ENCODE results near the gene KRT86. TPM values are rescaled to one million over a fixed set of nuclear protein-coding genes. Genes with fewer than 3 reads are reported as not detected.

The KRT86 gene
- polyA plus RNA-seq, 1 of the 3 experiments (the other 2 are of a cell fraction), result 0.56 TPM

- no peak overlapping the region for H2AFZ ChIP-seq (ENCODE audit: low read depth)
- H4K20me1 ChIP-seq (ENCODE audit: insufficient read depth), result no peaks in the 10 kb centered on the region
- H3K36me3 ChIP-seq (replicated peaks in 1 of 2; ENCODE audit: control insufficient read depth in 1 of 2, insufficient read depth in 2 of 2, low read length in 1 of 2), result no peaks in the 10 kb centered on the region
- no peak overlapping the region for H3K9ac ChIP-seq
- ChIA-PET CTCF (interaction anchor here (1.3 to 3.1 kb wide), 4 partner anchors 28 to 93 kb away, joined by 4 to 16 read pairs (median 10); no protein-coding TSS in a partner anchor), POLR2A (no interaction called here)
- peaks cover under 1 to 15% of the 10 kb centered on the region in 2 experiments; a peak in 3 of 4 replicates for H3K4me1 ChIP-seq (ENCODE audit: control insufficient read depth in 1 of 2, insufficient read depth in 2 of 2, low read depth in 1 of 2, low read length in 1 of 2)
- WGBS (ENCODE audit: low lambda C conversion rate), result 95% methylated on average over 25 of the region's 52 CpGs
- no peaks in the 10 kb centered on the region for H3K79me2 ChIP-seq (ENCODE audit: insufficient read depth)
- no peaks in the 10 kb centered on the region for H3K9me2 ChIP-seq
- no peak overlapping the region for H3K4me2 ChIP-seq
- no peaks in the 10 kb centered on the region for H3K9me3 ChIP-seq
- no peaks in the 10 kb centered on the region for H3K27me3 ChIP-seq (ENCODE audit: insufficient read depth)
- H3F3A ChIP-seq (replicated peaks; ENCODE audit: insufficient read depth), result peaks cover 3% of the 10 kb centered on the region
- no peak overlapping the region for H3K27ac ChIP-seq (ENCODE audit: low read depth in 2 of 2, low read length in 1 of 2)
- DNase-seq, result no peak
- no peak overlapping the region for H3K4me3 ChIP-seq (ENCODE audit: low read depth in 2 of 2, low read length in 1 of 2)
- TF ChIP-seq TEAD4 (IDR thresholded peaks at IDR 0.05; ENCODE audit: borderline replicate concordance, insufficient read depth) (no peak), YY1 (IDR thresholded peaks at IDR 0.05; ENCODE audit: low read depth) (no peak), GABPA (IDR thresholded peaks at IDR 0.05; ENCODE audit: low read depth) (no peak), FOSL2 (IDR thresholded peaks at IDR 0.05; ENCODE audit: borderline replicate concordance, low read depth) (no peak), EP300 (IDR thresholded peaks at IDR 0.05; ENCODE audit: borderline replicate concordance in 1 of 2, low read depth in 1 of 2, low read length in 1 of 2) (no peak), RAD21 (IDR thresholded peaks at IDR 0.05; ENCODE audit: low read length) (no peak), FOXJ3 (CRISPR knock-in tag; IDR thresholded peaks at IDR 0.05) (no peak)
- TF ChIP-seq, protein P1, sequence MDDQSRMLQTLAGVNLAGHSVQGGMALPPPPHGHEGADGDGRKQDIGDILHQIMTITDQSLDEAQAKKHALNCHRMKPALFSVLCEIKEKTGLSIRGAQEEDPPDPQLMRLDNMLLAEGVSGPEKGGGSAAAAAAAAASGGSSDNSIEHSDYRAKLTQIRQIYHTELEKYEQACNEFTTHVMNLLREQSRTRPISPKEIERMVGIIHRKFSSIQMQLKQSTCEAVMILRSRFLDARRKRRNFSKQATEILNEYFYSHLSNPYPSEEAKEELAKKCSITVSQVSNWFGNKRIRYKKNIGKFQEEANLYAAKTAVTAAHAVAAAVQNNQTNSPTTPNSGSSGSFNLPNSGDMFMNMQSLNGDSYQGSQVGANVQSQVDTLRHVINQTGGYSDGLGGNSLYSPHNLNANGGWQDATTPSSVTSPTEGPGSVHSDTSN (IDR thresholded peaks at IDR 0.05), result no peak
These were observed 24.1 kb upstream of the KRT86 start for GRCh38 chr12:52250048-52250990.

GRCh38 chr12:52251367-52252051, 22.9 kb upstream of the KRT86 start:
- H3K79me2 ChIP-seq (ENCODE audit: insufficient read depth), result no peaks in the 10 kb centered on the region
- peaks cover 3% of the 10 kb centered on the region for H3F3A ChIP-seq (replicated peaks; ENCODE audit: insufficient read depth)
- no peaks in the 10 kb centered on the region for H4K20me1 ChIP-seq (ENCODE audit: insufficient read depth)
- no peak overlapping the region for H3K4me3 ChIP-seq (ENCODE audit: low read depth in 2 of 2, low read length in 1 of 2)
- H3K9me3 ChIP-seq, result no peaks in the 10 kb centered on the region
- no peak overlapping the region for H3K27ac ChIP-seq (ENCODE audit: low read depth in 2 of 2, low read length in 1 of 2)
- no peaks in the 10 kb centered on the region for H3K36me3 ChIP-seq (replicated peaks in 1 of 2; ENCODE audit: control insufficient read depth in 1 of 2, insufficient read depth in 2 of 2, low read length in 1 of 2)
- 71% methylated on average over 9 of the region's 9 CpGs for WGBS (ENCODE audit: low lambda C conversion rate)
- H2AFZ ChIP-seq (ENCODE audit: low read depth), result no peak overlapping the region
- peaks cover 0 to 8% of the 10 kb centered on the region in 2 experiments; a peak in 3 of 4 replicates for H3K4me1 ChIP-seq (ENCODE audit: control insufficient read depth in 1 of 2, insufficient read depth in 2 of 2, low read depth in 1 of 2, low read length in 1 of 2)
- H3K27me3 ChIP-seq (ENCODE audit: insufficient read depth), result no peaks in the 10 kb centered on the region
- CTCF ChIA-PET, result interaction anchor here (0.7 to 3.1 kb wide), 8 partner anchors 15 to 76 kb away, joined by 3 to 16 read pairs (median 4); no protein-coding TSS in a partner anchor
- H3K4me2 ChIP-seq, result no peak overlapping the region
- no peak overlapping the region for H3K9ac ChIP-seq
- no peak for DNase-seq
- H3K9me2 ChIP-seq, result no peaks in the 10 kb centered on the region
- TF ChIP-seq CHD2 (IDR thresholded peaks at IDR 0.05; ENCODE audit: low read length, partially characterized antibody) (no peak), EZH2phosphoT487 (IDR thresholded peaks at IDR 0.05; ENCODE audit: borderline replicate concordance, low read depth) (no peak), FOSL2 (IDR thresholded peaks at IDR 0.05; ENCODE audit: borderline replicate concordance, low read depth) (no peak), TAF1 (IDR thresholded peaks at IDR 0.05; ENCODE audit: borderline replicate concordance, low read depth, low read length) (no peak), RCOR1 (IDR thresholded peaks at IDR 0.05; ENCODE audit: low read length) (no peak), IRF3 (IDR thresholded peaks at IDR 0.05; ENCODE audit: low read depth, low read length) (no peak), USF2 (IDR thresholded peaks at IDR 0.05; ENCODE audit: borderline replicate concordance, low read depth, low read length) (no peak), MAX (IDR thresholded peaks at IDR 0.05; ENCODE audit: low read depth) (no peak)
- POLR2A ChIA-PET, result no interaction called here
